H9 (cell line): ENCODE measurements around the gene VARS1. TPM values are rescaled to one million over a fixed set of nuclear protein-coding genes. Genes with fewer than 3 reads are reported as not detected.

Experiments used
- DNase-seq: peaks from one replicate; pipeline ENCODE4 v3.0.0-alpha.2; 2017
- H2AFZ ChIP-seq: one replicate; pipeline ENCODE4 v1.6.1; 2013; ENCODE audit warnings: mild to moderate bottlenecking, low read length, control low read depth, moderate library complexity
- H2AK5ac ChIP-seq: 2 replicates; pipeline ENCODE4 v1.6.1; 2013; ENCODE audit warnings: low read length, control low read depth, mixed read lengths; ENCODE audit not compliant: insufficient read length
- H2BK120ac ChIP-seq: one replicate; pipeline ENCODE4 v1.6.1; 2013; ENCODE audit warnings: low read depth, mild to moderate bottlenecking, low read length, control low read depth, inconsistent platforms; ENCODE audit not compliant: poor library complexity, severe bottlenecking
- H2BK12ac ChIP-seq: 2 replicates; pipeline ENCODE4 v1.6.1; 2013; ENCODE audit warnings: low read length, control low read depth, mixed read lengths, low read depth; ENCODE audit not compliant: insufficient read length
- H2BK15ac ChIP-seq: 2 replicates; pipeline ENCODE4 v1.6.1; 2013; ENCODE audit warnings: low read depth, low read length, control low read depth
- H2BK20ac ChIP-seq: one replicate; pipeline ENCODE4 v1.6.1; 2013; ENCODE audit warnings: low read depth, mild to moderate bottlenecking, low read length, control low read depth, inconsistent platforms; ENCODE audit not compliant: poor library complexity, severe bottlenecking
- H2BK5ac ChIP-seq: 2 replicates; pipeline ENCODE4 v1.6.1; 2013; ENCODE audit warnings: low read length, control low read depth, mixed read lengths; ENCODE audit not compliant: insufficient read length
- H3K14ac ChIP-seq: 2 replicates; pipeline ENCODE4 v1.6.1; 2013; ENCODE audit warnings: low read length, control low read depth; ENCODE audit not compliant: insufficient read depth
- H3K18ac ChIP-seq: 2 replicates; pipeline ENCODE4 v1.6.1; 2013; ENCODE audit warnings: low read depth, mild to moderate bottlenecking, mixed read lengths, low read length, control low read depth; ENCODE audit not compliant: insufficient read length
- H3K23ac ChIP-seq: 2 replicates; pipeline ENCODE4 v1.6.1; 2013; ENCODE audit warnings: low read length, control low read depth, mixed read lengths, low read depth; ENCODE audit not compliant: insufficient read length
- H3K23me2 ChIP-seq: 2 replicates; pipeline ENCODE4 v1.6.1; 2013; ENCODE audit warnings: low read depth, mild to moderate bottlenecking, mixed read lengths, low read length, control low read depth; ENCODE audit not compliant: insufficient read length, poor library complexity, severe bottlenecking
- H3K27ac ChIP-seq: 2 replicates; pipeline ENCODE4 v1.5.1; 2013; ENCODE audit warnings: low read length, control low read depth, mixed read lengths, low read depth; ENCODE audit not compliant: insufficient read length
- H3K27me3 ChIP-seq: 2 replicates; pipeline ENCODE4 v1.6.1; 2013; ENCODE audit warnings: low read length, control low read depth, inconsistent platforms; ENCODE audit not compliant: insufficient read depth
- H3K4ac ChIP-seq: 2 replicates; pipeline ENCODE4 v1.6.1; 2013; ENCODE audit warnings: low read depth, mild to moderate bottlenecking, control low read depth, inconsistent platforms, low read length, moderate library complexity
- H3K4me1 ChIP-seq: 2 replicates; pipeline ENCODE4 v1.6.1; 2013; ENCODE audit warnings: low read length, control low read depth, inconsistent platforms; ENCODE audit not compliant: insufficient read depth
- H3K4me2 ChIP-seq: 2 replicates; pipeline ENCODE4 v1.6.1; 2013; ENCODE audit warnings: low read length, control low read depth, mixed read lengths; ENCODE audit not compliant: insufficient read length, insufficient read depth
- H3K56ac ChIP-seq: 2 replicates; pipeline ENCODE4 v1.6.1; 2013; ENCODE audit warnings: low read depth, mild to moderate bottlenecking, mixed read lengths, low read length, control low read depth; ENCODE audit not compliant: insufficient read length
- H3K79me1 ChIP-seq: 2 replicates; pipeline ENCODE4 v1.6.1; 2013; ENCODE audit warnings: low read depth, mild to moderate bottlenecking, moderate library complexity, low read length, control low read depth, inconsistent platforms; ENCODE audit not compliant: insufficient read depth, poor library complexity, severe bottlenecking
- H3K79me2 ChIP-seq: 2 replicates; pipeline ENCODE4 v1.6.1; 2013; ENCODE audit warnings: low read length, control low read depth, inconsistent platforms; ENCODE audit not compliant: insufficient read depth
- H3K9ac ChIP-seq: 2 replicates; pipeline ENCODE4 v1.6.1; 2013; ENCODE audit warnings: low read length, control low read depth, mixed read lengths; ENCODE audit not compliant: insufficient read length; ENCODE audit errors: extremely low read depth
- H3K9me3 ChIP-seq: one replicate; pipeline ENCODE4 v1.6.1; 2013; ENCODE audit warnings: low read depth, low read length, inconsistent platforms; ENCODE audit not compliant: control insufficient read depth
- H3T11ph ChIP-seq: one replicate; pipeline ENCODE4 v1.6.1; 2013; ENCODE audit warnings: mild to moderate bottlenecking, low read length, control low read depth, inconsistent platforms
- H4K20me1 ChIP-seq: one replicate; pipeline ENCODE4 v1.6.1; 2013; ENCODE audit not compliant: control insufficient read depth, insufficient read length, insufficient read depth
- H4K5ac ChIP-seq: 2 replicates; pipeline ENCODE4 v1.6.1; 2013; ENCODE audit warnings: low read depth, mild to moderate bottlenecking, mixed read lengths, low read length, control low read depth; ENCODE audit not compliant: insufficient read length
- H4K8ac ChIP-seq: replicated peaks from 2 replicates; pipeline ENCODE4 v1.6.1; 2013; ENCODE audit warnings: low read length, control low read depth, mixed read lengths, low read depth; ENCODE audit not compliant: insufficient read length
- H4K91ac ChIP-seq: 2 replicates; pipeline ENCODE4 v1.6.1; 2013; ENCODE audit warnings: low read depth, mild to moderate bottlenecking, moderate library complexity, mixed read lengths, low read length, control low read depth; ENCODE audit not compliant: insufficient read length
- H3K27ac Mint-ChIP-seq, 3 experiments: 2 replicates in 2 of 3; 3 replicates in 1 of 3; pipeline ENCODE4 v1.8.0; 2020 to 2021; ENCODE audit warnings: mixed read lengths in 3 of 3, mild to moderate bottlenecking in 1 of 3, moderate library complexity in 1 of 3
- H3K27me3 Mint-ChIP-seq: 2 replicates; pipeline ENCODE4 v1.8.0; 2021; ENCODE audit warnings: low read depth, mild to moderate bottlenecking, moderate library complexity, mixed read lengths
- H3K36me3 Mint-ChIP-seq, 3 experiments: 2 replicates in 2 of 3; 3 replicates in 1 of 3; pipeline ENCODE4 v1.8.0; 2020 to 2021; ENCODE audit warnings: low read depth in 3 of 3, mixed read lengths in 3 of 3; ENCODE audit not compliant: insufficient read depth in 1 of 3
- H3K4me1 Mint-ChIP-seq, 2 experiments: 2 replicates each; pipeline ENCODE4 v1.8.0; 2020; ENCODE audit warnings: mixed read lengths in 2 of 2
- H3K4me3 Mint-ChIP-seq, 2 experiments: 2 replicates in 1 of 2; 3 replicates in 1 of 2; pipeline ENCODE4 v1.8.0; 2020 to 2021; ENCODE audit warnings: mild to moderate bottlenecking in 2 of 2, mixed read lengths in 2 of 2, moderate library complexity in 1 of 2
- H3K9me3 Mint-ChIP-seq, 2 experiments: 2 replicates in 1 of 2; 3 replicates in 1 of 2; pipeline ENCODE4 v1.8.0; 2020; ENCODE audit warnings: mild to moderate bottlenecking in 2 of 2, mixed read lengths in 2 of 2, moderate library complexity in 1 of 2
- WGBS: extraction: QIAGEN DNeasy Blood & Tissue Kit; methylation state at CpG from one replicate; pipeline ENCODE4 v1.1.7; 2013; ENCODE audit warnings: missing lambda C conversion rate, low lambda C conversion rate, mixed read lengths; ENCODE audit not compliant: insufficient read length; ENCODE audit errors: extremely low coverage; 5-methylcytosine and 5-hydroxymethylcytosine counted together
- total RNA-seq: library from RNA; stranded (reverse); gene quantifications from 2 replicates; pipeline ENCODE4 v1.2.1, GENCODE V29; 2021
- TF ChIP-seq, protein P1 (sequence below): fragments of 200-600 bp; sonication (generic); conservative IDR thresholded peaks from 3 replicates; pipeline ENCODE4 v1.8.0; 2021; ENCODE audit warnings: antibody characterized with exemption, mild to moderate bottlenecking

VARS1 gene
- total RNA-seq, 1 experiment from 2014 or later = 154 TPM

DNA sequence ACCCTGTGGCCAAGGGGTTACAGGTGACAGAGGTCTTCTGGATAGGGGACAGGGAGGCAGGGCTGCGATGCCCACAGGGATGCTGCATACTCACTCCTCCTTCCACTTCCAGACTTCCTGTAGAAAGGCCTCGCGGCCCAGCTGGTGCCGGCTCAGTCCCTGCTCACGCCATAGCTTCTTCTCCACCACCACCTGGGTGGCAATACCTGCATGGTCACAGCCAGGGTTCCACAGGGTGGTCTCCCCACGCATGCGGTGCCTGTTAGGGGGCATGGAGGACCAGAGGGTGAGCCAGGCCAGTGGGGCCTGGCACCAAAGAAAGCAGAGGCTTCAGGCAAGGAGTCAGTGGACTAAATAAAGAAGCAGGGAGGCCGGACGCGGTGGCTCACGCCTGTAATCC, 10.1 kb downstream of the VARS1 start:
- H3K23ac ChIP-seq = no peak overlapping the region
- no peak for DNase-seq

More for the DNA sequence above, 10.1 kb downstream of the VARS1 start:
- no peak overlapping the region for H3K4me3 Mint-ChIP-seq
- no CpG with 5 or more reads among the region's 11 CpGs for WGBS
- Histone ChIP-seq H2BK5ac (no peak overlapping the region), H2AFZ (no peak overlapping the region), H3T11ph (no peak overlapping the region), H2BK20ac (no peak overlapping the region), H3K79me2 (no peaks in the 10 kb centered on the region), H3K4me1 (no peaks in the 10 kb centered on the region), H3K27me3 (no peaks in the 10 kb centered on the region), H4K5ac (no peak overlapping the region), H2BK120ac (no peak overlapping the region), H3K9me3 (no peaks in the 10 kb centered on the region), H3K56ac (no peak overlapping the region), H2BK12ac (no peak overlapping the region), H4K8ac (no peak overlapping the region), H3K23me2 (no peaks in the 10 kb centered on the region), H2BK15ac (no peak overlapping the region), H4K20me1 (peaks cover 3% of the 10 kb centered on the region), H3K18ac (no peak overlapping the region), H3K27ac (no peak overlapping the region), H3K4me2 (no peak overlapping the region), H3K9ac (no peak overlapping the region), H4K91ac (no peak overlapping the region), H3K4ac (no peak overlapping the region), H2AK5ac (no peak overlapping the region), H3K14ac (no peak overlapping the region), H3K79me1 (no peaks in the 10 kb centered on the region)
- no peaks in the 10 kb centered on the region for H3K27me3 Mint-ChIP-seq
- H3K36me3 Mint-ChIP-seq = peaks cover 39 to 71% (median 62%) of the 10 kb centered on the region in 3 experiments
- TF ChIP-seq, protein P1, sequence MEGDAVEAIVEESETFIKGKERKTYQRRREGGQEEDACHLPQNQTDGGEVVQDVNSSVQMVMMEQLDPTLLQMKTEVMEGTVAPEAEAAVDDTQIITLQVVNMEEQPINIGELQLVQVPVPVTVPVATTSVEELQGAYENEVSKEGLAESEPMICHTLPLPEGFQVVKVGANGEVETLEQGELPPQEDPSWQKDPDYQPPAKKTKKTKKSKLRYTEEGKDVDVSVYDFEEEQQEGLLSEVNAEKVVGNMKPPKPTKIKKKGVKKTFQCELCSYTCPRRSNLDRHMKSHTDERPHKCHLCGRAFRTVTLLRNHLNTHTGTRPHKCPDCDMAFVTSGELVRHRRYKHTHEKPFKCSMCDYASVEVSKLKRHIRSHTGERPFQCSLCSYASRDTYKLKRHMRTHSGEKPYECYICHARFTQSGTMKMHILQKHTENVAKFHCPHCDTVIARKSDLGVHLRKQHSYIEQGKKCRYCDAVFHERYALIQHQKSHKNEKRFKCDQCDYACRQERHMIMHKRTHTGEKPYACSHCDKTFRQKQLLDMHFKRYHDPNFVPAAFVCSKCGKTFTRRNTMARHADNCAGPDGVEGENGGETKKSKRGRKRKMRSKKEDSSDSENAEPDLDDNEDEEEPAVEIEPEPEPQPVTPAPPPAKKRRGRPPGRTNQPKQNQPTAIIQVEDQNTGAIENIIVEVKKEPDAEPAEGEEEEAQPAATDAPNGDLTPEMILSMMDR = no peak
- no peaks in the 10 kb centered on the region for H3K9me3 Mint-ChIP-seq
- H3K4me1 Mint-ChIP-seq = no peaks in the 10 kb centered on the region
- H3K27ac Mint-ChIP-seq = peak overlapping the region in 1 of 3 experiments; percentile 80; a peak in 1 of 7 replicates
